Activated CD4-positive, CD25-positive, alpha-beta regulatory T cell treated with anti-CD3 and anti-CD28 coated beads, Interleukin-2, amount 50 U/mL, for 16 hours (primary cell): ENCODE measurements around the gene DNAJC6.
"Not testable (repeated sequence)": the region's sequence is repeated elsewhere in the genome, so short reads cannot be mapped to it uniquely, and the experiment has no call there.

ENCODE experiments used
- DNase-seq: peaks from one replicate; pipeline ENCODE4 v3.0.0-alpha.2; 2020; ENCODE audit warnings: low read depth, low spot score

Gene DNAJC6

DNA sequence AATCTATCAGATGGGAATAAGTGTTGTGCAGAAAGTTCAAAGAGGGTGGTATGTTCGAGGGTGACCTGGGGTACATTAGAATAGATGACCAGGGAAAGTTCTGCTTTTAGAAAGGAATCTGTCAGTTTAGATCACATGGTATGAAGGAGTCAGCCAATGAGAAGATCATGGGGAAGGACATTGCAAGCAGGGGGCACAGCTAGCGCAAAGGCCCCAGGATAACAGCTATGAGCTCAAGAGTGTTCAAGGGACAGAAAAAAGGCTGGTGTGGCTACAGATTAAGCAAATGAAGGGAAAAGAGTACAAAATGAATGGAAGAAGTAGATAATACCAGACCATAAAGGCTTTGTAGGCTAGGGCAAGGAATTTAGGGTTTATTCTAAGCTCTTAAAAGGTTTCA lies 119.7 kb downstream of the DNAJC6 start:
- no peak for DNase-seq

DNA sequence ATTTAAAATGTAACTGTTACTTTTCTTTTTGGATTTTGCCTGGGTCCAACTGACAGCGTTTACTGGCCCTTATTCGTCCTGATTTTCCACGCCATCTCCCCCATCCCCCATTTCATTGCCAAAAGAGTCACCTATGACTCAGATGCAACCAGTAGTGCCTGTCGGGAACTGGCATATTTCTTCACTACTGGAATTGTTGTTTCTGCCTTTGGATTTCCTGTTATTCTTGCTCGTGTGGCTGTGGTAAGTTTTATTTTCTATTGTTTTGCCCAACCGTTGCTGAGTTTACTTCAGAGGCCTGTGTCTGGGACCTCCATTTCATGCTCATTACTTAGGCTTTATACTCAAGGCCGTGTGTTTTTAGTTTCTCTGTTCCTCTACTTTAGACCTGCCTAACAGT lies 120.5 kb downstream of the DNAJC6 start:
- no peak for DNase-seq

DNA sequence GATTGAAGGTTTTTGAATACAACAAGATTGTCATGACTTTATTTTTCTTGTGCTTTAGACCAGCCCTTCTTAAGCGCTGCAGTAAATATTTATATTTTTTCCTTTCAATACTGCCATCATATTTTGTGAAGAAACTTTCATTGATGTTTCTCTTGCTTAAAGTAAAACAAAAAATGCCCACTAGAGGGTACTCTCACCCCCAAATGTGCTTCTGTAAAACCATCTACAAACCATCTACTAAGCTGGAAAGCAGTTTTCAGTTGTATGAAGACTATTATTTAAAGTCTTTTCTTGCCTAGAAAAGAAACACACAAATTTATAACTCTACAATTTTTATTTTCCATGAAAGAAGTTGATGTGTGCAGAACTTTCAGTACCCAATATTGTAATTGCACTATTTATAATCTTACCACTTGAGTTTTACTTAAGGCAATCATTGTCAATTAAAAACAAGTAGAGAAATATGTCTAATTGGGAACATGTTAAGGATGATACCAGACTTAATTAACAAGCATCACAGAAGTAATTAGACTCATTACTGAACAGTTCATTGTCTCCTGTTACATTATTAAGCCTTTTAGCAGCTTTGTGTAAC lies 121.9 kb downstream of the DNAJC6 start:
- DNase-seq = no peak

DNA sequence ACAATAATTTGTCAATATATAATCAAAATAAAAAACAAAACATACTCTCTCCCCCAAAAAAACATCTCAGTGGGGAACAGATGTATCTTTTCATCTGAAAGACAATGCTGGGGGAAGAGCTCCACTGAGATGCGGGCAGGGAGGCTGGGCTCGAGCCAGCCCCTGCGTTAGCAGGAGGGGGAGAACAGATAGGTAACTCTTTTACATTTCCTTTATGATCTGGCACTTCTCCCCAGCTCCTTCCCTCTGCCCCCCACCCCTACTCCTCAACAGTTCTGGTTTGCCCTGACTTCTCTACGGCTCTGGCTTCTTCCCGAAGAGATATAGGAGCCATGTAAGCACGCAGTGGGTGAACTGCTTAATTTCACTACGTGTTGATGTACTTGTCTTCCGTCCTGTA lies 123.6 kb downstream of the DNAJC6 start:
- no peak for DNase-seq

DNA sequence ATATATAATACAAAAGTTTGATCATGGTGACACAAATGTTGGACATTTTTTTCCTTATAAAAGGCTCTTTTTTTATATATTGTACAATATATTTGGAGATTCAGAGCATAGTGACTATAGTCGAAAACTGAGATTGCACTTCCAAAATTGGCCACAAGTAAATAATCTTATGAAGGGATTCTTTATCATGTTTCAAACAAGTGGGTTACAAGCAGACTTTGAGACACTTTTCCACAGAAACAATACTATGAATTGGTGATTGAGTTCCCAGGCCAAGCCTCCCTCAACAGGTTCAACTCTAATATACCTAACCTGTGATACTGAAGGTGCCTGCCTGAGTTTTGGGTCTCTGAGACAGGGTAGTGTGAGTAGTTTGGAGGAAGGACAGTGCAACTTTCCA lies 124.9 kb downstream of the DNAJC6 start:
- DNase-seq = no peak

DNA sequence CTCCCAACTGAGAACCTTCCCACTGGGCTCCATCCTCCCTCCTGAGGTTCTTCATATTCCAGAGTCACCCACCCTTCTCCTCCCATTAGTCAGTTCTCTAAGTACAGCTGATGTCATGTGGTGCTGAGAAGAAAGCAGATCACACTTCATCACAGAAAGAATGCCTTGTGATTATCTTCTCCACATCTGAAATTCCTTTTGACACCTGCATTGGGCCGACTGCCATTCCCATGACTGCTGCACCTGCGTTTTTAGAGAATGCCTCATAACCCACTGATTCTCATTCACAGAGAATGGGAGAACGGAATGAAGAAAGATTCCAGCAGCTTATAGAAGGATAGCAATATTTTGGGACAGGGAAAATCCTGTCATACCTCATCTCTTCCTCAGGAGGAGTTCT lies 125.4 kb downstream of the DNAJC6 start:
- DNase-seq = no peak

DNA sequence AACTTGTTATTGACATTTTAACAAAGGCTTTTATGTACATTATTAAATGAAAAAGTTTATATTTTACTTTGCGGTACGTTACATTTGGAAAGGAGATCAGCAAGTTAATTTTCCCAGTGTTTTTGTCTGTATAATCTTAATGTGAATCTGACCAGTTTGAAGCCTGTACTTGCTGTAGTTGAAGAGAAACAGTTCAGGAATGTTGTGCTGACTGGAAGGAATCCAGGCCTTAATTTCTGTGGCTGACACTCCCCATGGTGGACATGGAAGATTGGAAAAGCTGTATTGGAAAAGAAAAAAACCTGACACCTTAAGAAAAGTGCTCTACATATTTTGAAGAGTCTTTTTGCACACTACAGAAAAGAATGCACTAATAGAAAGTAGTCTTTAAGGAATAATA lies 126.6 kb downstream of the DNAJC6 start:
- no peak for DNase-seq

DNA sequence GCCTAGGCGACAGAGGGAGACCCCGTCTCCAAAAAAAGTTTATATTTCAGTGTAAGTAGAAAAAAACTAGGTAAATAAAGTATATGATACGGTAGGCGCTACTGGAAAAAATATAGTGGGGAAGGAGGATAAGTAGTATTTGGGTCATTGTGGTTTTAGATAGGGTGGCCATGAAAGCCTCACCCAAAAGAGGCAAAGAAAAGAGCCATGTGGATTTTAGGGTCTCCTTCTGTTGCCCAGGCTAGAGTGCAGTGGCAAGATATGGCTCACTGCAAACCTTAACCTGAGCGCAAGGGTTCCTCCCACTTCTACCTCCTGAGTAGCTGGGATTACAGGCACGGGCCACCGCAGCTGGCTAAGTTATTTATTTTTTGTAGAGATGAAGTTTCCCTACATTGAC lies 128.3 kb downstream of the DNAJC6 start:
- DNase-seq = no peak

DNA sequence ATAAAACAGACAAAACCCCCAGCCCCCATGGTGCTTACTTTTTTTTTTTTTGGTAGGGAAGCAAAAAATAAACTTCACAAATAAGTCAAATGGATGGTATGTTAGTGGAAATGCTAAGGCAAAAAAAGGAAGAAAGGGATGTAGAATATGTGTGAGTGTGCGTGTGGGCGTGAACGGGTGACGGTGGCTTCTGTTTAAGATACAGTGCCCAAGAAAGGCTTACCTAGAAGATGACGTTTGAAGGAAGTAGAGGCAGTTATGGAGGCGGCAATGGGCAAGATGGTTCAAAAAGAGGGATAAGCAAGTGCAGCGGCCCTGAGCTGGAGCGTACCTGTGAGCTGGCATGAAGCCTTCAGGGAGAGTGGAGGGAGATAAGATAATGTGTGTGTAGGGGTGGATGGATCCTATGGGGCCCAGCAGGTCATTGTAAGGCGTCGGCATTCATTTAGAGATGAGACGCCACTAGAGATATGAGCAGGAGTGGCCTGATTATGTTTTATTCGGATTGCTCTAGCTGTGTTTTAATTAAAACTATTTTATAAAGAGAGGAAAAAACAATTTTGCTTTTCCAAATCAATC lies 131.1 kb downstream of the DNAJC6 start:
- DNase-seq = no peak

DNA sequence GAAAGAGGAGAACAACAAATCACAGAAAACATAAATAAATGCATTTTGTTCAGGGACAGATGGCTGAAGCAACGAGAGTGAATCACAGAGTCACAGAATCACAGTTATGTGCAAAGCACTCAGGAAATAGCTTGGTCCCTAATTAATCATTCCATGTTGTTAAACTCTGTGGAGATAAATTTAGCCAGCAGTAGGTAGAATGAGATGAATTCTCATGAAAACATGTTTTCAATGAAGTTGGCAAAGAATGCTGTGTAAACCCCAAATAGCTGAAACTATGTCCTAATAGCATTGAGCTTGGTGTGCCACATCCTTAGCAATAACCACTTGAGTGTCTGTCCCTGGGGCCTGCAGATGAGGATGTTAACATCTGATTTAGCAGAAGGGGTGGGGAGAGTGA lies 131.6 kb downstream of the DNAJC6 start:
- no peak for DNase-seq

DNA sequence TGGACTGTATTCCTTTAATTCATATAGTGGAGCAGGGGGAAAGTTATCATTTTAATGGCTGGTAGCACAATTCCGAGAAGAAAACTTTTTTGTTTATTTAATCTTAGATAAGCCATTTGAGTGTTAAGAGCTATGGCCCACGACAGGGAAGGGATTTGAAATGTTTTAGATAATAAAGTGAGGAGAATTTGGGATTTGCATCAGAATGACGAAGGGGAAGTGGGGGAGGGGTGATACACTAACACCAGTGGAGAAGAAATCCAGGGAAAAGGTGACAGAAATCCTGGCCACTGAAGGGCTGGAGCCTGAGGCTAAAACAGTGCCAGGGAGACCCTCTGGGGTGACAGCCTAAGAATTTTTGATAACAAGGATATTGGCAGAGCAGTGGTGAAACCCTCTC lies 132.1 kb downstream of the DNAJC6 start:
- no peak for DNase-seq

DNA sequence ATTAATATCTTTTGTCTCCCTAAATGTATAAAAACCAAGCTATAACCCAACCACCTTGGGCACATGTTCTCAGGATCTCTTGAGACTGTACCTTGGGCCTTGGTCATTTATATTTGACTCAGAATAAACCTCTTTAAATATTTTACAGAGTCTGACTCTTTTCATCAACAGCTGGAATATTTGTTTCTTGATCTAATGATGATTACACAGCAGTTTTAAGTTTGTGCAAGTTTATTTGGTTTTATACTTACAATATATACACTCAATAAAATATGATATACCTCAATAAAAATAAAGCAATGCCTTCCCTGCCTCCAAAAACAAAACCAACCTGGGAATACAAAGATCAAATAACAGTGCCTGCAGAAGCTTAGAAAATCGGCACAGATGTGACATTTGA lies 133.1 kb downstream of the DNAJC6 start:
- no peak for DNase-seq

DNA sequence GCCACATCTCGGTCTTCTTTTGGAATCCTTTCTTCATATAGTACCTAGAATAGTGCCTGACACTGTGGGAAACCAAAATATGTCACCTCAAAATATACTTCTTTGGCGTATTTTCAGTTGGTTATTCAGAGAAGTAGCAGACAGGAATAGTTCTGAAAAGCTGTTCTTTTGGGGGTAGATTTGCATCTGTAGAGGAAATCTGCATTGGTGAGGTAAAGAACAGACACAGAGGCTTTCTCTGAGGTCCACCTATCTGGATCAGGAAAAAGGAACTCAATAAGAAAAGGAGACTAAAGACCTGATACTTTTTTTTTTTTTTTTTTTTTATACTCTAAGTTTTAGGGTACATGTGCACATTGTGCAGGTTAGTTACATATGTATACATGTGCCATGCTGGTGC lies 134.3 kb downstream of the DNAJC6 start:
- DNase-seq = no peak

DNA sequence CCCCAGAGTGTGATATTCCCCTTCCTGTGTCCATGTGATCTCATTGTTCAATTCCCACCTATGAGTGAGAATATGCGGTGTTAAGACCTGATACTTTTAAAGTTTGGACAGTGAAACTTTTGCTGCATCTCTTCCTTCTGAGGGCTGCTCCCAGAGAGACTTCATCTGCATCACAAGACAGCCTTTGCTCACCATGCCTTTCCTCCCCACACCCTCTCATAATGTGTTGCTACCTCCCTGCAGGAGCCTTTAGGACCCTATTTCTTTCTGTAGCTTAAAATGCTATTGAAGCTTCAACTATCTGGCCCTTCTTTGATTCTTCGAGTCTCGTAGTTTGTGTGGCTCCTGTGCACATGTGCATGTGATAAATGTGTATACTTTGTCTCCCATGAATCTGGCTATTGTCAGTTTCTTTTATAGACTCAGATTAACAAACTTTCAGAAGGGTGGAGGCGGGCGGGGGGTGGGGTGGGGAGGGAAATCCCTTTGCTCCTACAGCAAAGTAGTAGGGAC lies 134.8 kb downstream of the DNAJC6 start:
- DNase-seq = no peak

DNA sequence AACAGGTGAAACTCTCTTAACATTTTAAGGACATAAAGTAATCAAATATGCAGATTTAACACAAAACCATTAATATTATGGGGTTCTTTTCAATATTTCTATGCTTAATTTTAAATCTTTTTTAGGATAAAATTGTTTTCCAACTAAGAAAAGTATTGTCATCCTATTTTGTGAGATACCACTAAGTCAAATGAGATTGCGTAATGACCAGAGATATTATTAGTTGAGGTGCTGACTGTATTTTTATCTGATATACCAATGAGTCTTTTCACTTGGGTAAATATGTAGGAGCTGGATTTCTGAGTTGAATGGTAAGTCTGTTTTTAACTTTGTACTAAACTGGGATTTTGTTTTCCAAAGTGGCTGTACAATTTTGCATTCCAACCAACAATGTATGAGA lies 136.5 kb downstream of the DNAJC6 start:
- no peak for DNase-seq

DNA sequence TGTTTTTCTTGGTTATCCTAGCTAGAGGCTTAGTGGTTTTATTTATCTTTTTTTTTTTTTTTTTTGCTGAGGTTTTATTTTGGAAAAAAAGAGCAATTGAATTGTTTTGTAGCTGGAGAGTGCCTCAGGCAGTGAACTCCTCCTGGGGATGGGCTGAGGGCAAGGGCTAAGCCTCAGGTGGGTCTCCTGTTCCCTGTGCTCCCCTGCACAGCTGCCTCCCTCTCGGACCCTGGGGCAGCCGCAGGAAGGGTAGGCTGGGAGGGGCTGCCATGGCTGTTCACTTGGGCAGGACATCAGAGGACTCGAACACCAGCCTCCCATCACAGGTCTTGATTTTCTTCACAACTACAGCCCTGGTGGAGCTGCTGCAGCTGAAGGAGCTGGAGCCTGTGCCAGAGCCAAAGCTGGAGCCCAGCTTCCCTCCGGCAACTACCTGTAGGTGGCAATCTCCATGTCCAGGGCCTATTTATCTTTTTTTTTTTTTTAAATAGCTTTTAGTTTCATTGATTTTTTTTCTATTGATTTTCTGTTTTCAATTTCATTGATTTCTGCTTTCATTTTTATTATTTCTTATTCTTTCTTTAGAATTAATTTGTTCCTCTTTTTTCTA lies 140.0 kb downstream of the DNAJC6 start:
- no peak for DNase-seq

DNA sequence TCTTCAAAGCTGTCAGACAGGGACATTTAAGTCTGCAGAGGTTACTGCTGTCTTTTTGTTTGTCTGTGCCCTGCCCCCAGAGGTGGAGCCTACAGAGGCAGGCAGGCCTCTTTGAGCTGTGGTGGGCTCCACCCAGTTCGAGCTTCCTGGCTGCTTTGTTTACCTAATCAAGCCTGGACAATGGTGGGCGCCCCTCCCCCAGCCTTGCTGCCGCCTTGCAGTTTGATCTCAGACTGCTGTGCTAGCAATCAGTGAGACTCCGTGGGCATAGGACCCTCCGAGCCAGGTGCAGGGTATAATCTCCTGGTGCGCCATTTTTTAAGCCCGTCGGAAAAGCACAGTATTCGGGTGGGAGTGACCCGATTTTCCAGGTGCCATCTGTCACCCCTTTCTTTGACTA lies 146.3 kb downstream of the DNAJC6 start:
- not testable (repeated sequence) for DNase-seq

DNA sequence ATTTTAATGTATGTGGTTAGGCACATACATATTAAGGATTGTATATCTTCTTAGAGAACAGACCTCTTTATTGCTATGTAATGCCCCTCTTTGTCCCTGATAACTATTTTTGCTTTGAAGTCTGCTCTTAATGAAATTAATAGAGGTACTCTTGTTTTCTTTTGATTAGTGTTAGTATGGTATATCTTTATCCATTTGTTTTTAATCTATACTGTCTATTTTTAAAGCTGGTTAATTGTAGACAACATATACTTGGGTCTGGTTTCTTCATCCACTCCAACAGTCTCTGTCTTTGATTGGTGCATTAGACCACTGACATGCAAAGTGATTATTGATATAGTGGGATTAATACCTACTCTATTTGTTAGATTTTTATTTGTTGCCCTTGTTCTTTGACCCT lies 147.1 kb downstream of the DNAJC6 start:
- no peak for DNase-seq

DNA sequence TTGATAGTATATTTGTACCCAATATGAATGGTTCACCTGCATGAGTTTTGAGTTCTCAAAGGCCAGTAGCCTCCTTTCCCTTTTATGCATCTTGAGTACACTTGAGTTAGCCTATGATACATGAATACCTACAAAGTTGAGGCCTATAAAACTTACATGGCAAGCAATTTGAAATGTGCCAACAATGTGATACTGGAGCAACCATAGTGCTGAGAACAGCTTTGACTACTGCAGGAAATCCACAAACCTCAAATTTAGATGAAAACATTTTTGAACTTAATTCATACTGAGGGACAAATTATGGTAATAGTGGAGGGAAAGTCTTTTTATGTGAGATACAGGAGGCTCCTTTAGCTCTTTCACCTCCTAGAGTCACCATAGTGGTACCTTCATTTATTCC lies 148.5 kb downstream of the DNAJC6 start:
- DNase-seq = no peak

DNA sequence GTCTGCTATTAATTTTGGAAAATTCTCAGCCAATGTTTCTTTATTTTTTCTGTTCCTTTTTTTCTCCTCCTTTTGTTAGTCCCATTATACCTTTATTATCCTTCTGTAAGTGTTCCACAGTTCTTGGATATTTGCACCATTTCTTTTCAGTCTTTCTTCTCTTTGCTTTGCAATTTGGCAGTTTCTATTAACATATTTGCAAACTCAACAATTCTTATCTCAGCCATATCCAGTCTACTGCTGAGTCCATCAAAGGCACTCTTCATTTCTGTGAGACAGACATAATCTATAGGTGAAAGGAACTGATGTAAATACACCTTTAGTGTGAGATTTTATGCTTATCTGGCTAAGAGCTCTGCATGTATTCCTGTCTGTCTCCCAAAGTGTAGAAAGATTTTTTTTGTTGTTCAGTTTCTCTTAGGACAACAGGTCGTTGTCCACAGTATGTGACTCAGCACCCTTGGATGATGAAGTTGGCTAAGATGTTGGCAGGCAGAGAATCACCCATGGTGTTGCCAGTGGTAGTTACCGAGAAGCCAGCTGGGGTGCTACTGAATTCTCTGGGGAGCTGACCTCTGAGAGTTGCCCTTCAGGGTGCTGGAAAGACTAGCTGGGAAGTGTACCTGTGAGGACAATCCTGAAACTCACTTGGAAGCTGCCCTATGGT lies 149.5 kb downstream of the DNAJC6 start:
- no peak for DNase-seq

DNA sequence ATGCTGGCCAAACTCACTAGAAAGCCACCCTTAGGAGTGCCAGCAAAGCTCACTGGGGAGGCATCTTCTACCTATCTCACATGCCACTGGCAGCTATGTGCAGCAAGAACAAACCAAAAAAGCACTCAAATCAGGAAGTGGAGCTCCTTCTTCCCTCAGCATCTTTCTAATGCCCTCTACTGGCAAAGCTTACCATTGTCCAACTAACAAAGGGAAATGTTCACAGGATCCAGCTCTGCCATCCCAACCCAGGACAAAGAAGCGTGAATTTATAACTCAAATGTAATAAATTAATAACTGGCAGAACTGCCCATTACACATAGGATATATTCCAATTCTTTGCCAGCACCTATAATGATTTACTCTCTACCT lies 150.0 kb downstream of the DNAJC6 start:
- DNase-seq = no peak
